Measurements from ENCODE around the gene ARHGEF2. TPM values are rescaled to one million over a fixed set of nuclear protein-coding genes. Genes with fewer than 3 reads are reported as not detected.
A peak's percentile ranks its signal among the peaks of the same experiment; 100 is the strongest.

ARHGEF2 gene
- total and polyA plus RNA-seq, 10 of the 15 experiments (the other 5 are each of a cell fraction or from before 2014, with no cell fraction given) = 8.1 to 113 (median 69.9) TPM

DNA sequence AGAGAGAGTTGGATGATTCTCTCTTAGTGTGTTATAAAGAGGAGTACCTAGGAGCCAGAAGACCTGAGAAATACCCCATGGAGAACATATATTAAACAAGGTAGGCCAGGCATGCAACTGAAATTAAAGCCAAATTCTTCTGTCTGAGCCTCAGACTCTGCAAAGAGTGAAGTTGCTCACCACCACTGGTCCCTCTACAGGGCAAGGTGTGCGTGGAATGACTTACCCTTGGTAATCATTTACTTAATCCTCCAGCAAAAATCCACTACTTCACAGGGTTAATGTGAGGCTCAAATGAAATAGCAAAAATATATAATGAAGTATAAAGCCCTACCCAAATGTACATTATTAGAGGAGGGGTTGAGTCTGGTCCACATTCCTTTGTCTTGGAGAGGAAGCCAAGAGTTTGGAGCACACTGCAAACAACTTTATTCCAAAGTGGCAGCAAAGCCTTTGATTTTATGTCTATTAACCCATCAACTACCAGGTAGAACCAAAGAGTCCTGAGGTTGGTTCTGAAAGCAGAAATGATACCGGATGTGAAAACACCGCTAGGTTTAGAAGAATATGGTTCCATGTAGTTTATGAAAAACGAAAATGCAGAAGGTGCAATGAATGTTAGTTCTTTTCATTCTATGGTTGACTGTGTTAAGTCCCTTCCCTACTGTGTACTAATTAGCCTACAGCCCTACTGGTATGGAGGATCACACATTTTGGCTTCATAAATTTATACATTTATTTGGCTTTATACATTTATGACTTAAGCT lies 33.9 kb upstream of the ARHGEF2 start:
- 24% methylated on average over 4 of the region's 4 CpGs for WGBS (ENCODE audit: insufficient coverage, insufficient replicate concordance, low lambda C conversion rate, missing lambda C conversion rate)
- ChIA-PET CTCF (interaction anchor here (1.2 to 2.5 kb wide), 4 partner anchors 22 to 74 kb away, joined by 3 to 11 read pairs (median 5); no protein-coding TSS in a partner anchor), POLR2A (no interaction called here), RAD21 (ENCODE audit: unreplicated experiment) (interaction anchor here (0.6 to 1.2 kb wide), 3 partner anchors 45 to 74 kb away, joined by 3 to 6 read pairs (median 3); no protein-coding TSS in a partner anchor), SMC1A (ENCODE audit: uncharacterized antibody, unreplicated experiment) (interaction anchor here (1.5 to 1.7 kb wide), 2 partner anchors 8 to 10 kb away, joined by 3 to 6 read pairs; no protein-coding TSS in a partner anchor)
- Histone ChIP-seq H3K9me3 (replicated peaks; ENCODE audit: control insufficient read depth, insufficient read depth, low read length) (no peaks in the 10 kb centered on the region), H3K27me3 (replicated peaks in 1 of 2; ENCODE audit: control insufficient read depth in 2 of 2, insufficient read depth in 2 of 2, low read length in 1 of 2) (no peaks in the 10 kb centered on the region), H3K79me2 (ENCODE audit: control insufficient read depth, insufficient read depth, low read length) (no peaks in the 10 kb centered on the region), H3K9ac (ENCODE audit: control insufficient read depth, insufficient read depth, low read length) (no peak overlapping the region), H4K20me1 (ENCODE audit: control insufficient read depth, insufficient read depth) (no peaks in the 10 kb centered on the region), H2AFZ (ENCODE audit: control insufficient read depth, low read depth, low read length) (no peak overlapping the region), H3K4me3 (no peak overlapping the region), H3K4me1 (ENCODE audit: control insufficient read depth, insufficient read depth, low read length) (peaks cover 31% of the 10 kb centered on the region), H3K4me2 (ENCODE audit: control insufficient read depth, insufficient read depth) (peak overlapping the region; percentile 72), H3K27ac (ENCODE audit: control insufficient read depth, insufficient read depth) (peak overlapping the region; percentile 53; the same call in 1 of the 2 replicates), H3K36me3 (ENCODE audit: control insufficient read depth in 2 of 2, insufficient read depth in 2 of 2, low read length in 1 of 2) (peaks cover 15 to 28% of the 10 kb centered on the region in 2 experiments)
- ATAC-seq (peak; percentile 96), DNase-seq (ENCODE audit: low read depth, low spot score) (peak; percentile 70), FAIRE-seq (peak; percentile 97)
- BruUV-seq (replicated peaks) = TSS peak; percentile 25
- intact Hi-C loops (cut with micrococcal nuclease; ENCODE audit: unreplicated experiment) = loop anchor here (2.0 kb wide), 2 partner anchors 41 to 77 kb away; partner anchors contain the start of genes KHDC4 and UBQLN4
- in situ Hi-C loops (cut with MboI) = no loop called here
- no peak for TF ChIP-seq NFXL1 (IDR thresholded peaks at IDR 0.05; ENCODE audit: borderline replicate concordance)
- TF ChIP-seq PML (IDR thresholded peaks at IDR 0.05; ENCODE audit: low read length) = peak; percentile 47; the same call in 1 of the 2 replicates
- peak; percentile 89 for TF ChIP-seq MTA2 (IDR thresholded peaks at IDR 0.05; ENCODE audit: low read depth)
- TF ChIP-seq ATF7 (IDR thresholded peaks at IDR 0.05; ENCODE audit: low read depth) = peak; percentile 65; the same call in 1 of the 2 replicates
- peak; percentile 42 for TF ChIP-seq CREM (IDR thresholded peaks at IDR 0.05; ENCODE audit: low read depth)
- peak; percentile 71 for TF ChIP-seq ATF2 (IDR thresholded peaks at IDR 0.05; ENCODE audit: low read length)
- TF ChIP-seq NBN (IDR thresholded peaks at IDR 0.05) = no peak
- TF ChIP-seq ZNF24 (IDR thresholded peaks at IDR 0.05) = 0 out of 2 replicates have a peak, but pooled peaks have one; percentile 40
- TF ChIP-seq HSF1 (IDR thresholded peaks at IDR 0.05; ENCODE audit: low read depth, low read length) = no peak
- no peak for TF ChIP-seq STAT1 (conservative IDR thresholded peaks at IDR 0.05)
- 0 out of 2 replicates have a peak, but pooled peaks have one; percentile 16 for TF ChIP-seq MXI1 (IDR thresholded peaks at IDR 0.05; ENCODE audit: low read depth, low read length)
- TF ChIP-seq SMAD1 (IDR thresholded peaks at IDR 0.05; ENCODE audit: low read depth, partially characterized antibody) = no peak
- peak; percentile 86 for TF ChIP-seq RUNX3 (IDR thresholded peaks at IDR 0.05; ENCODE audit: low read length)
- no peak for TF ChIP-seq SRF (IDR thresholded peaks at IDR 0.05; ENCODE audit: low read depth in 2 of 2, low read length in 2 of 2)
- no peak for TF ChIP-seq ZNF207 (IDR thresholded peaks at IDR 0.05; ENCODE audit: borderline replicate concordance)
- 0 out of 2 replicates have a peak, but pooled peaks have one; percentile 15 for TF ChIP-seq NFIC (IDR thresholded peaks at IDR 0.05; ENCODE audit: low read depth, low read length)
- peak; percentile 47 to 63; a peak in 2 of 4 replicates for TF ChIP-seq EP300 (IDR thresholded peaks at IDR 0.05; ENCODE audit: borderline replicate concordance in 1 of 2, control insufficient read depth in 1 of 2, low read depth in 2 of 2, low read length in 2 of 2)
- no peak for TF ChIP-seq YY1 (IDR thresholded peaks at IDR 0.05; ENCODE audit: low read depth, low read length)

Data from GM12878 (cell line).